ENCODE data around the gene TMEM209. TPM values are rescaled to one million over a fixed set of nuclear protein-coding genes. Genes with fewer than 3 reads are reported as not detected.

TMEM209 gene
- total and polyA plus RNA-seq, 9 donors, result 7.6 to 26.1 (median 14.9) TPM

DNA sequence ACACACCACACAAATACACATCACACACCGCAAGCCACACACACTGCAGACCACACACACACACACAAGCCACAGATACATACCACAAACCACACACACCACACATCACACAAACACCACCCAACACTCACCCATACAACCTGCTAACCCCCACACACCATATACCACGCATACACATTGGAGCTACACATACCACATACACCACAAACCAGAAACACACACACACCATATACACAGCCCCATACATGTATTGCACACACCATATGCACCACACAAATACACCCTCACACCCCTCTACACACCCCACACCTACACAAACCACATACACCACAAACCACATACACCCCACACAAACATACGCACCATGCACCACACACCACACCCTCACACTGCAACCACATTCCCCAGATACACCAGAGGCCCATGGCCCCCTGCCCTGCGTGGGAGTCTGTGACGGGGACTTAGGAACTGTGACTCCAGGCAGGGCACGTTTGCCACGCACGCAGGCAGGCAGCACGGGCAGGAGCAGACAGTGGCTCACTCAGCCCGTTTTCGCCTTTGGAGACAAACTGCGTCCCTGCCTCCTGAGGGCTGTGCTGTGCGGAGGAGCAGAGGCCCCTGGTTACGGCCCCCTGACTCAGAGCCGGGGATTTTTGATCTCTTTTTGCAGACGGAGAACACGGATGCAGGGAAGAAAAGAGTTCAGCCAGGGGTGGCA lies 52.6 kb downstream of the TMEM209 start:
- no peak for DNase-seq
- H3K4me1 ChIP-seq (ENCODE audit: insufficient read depth), result peaks cover 2% of the 10 kb centered on the region
- H3K9me3 ChIP-seq, result no peaks in the 10 kb centered on the region
- no peaks in the 10 kb centered on the region for H3K27me3 ChIP-seq
- TF ChIP-seq CTCF (IDR thresholded peaks at IDR 0.05) (no peak), POLR2A (IDR thresholded peaks at IDR 0.05) (no peak), EP300 (IDR thresholded peaks at IDR 0.05) (no peak)
- intact Hi-C loops (cut with DNase I), result no loop called here
- 41 to 42% (median 41%) methylated on average over 17 of the region's 17 CpGs for WGBS, 3 donors
- no peak overlapping the region for H3K4me3 ChIP-seq
- H3K27ac ChIP-seq, result no peak overlapping the region
- H3K36me3 ChIP-seq, result no peaks in the 10 kb centered on the region

- DNase-seq, result no peak
- H3K9me3 ChIP-seq, result no peaks in the 10 kb centered on the region
- no peaks in the 10 kb centered on the region for H3K36me3 ChIP-seq
- H3K4me3 ChIP-seq, result no peak overlapping the region
- peaks cover 2% of the 10 kb centered on the region for H3K4me1 ChIP-seq (ENCODE audit: insufficient read depth)
- no peaks in the 10 kb centered on the region for H3K27me3 ChIP-seq
- 84 to 97% (median 85%) methylated on average over 5 of the region's 5 CpGs for WGBS, 3 donors
- intact Hi-C loops (cut with DNase I), result no loop called here
- TF ChIP-seq POLR2A (IDR thresholded peaks at IDR 0.05), result no peak
- no peak for TF ChIP-seq EP300 (IDR thresholded peaks at IDR 0.05)
- TF ChIP-seq CTCF (IDR thresholded peaks at IDR 0.05), result no peak
- H3K27ac ChIP-seq, result no peak overlapping the region
Observed at GRCh38 chr7:130151591-130152492, 53.4 kb downstream of the TMEM209 start.

- Histone ChIP-seq H3K4me3 (no peak overlapping the region), H3K27me3 (no peaks in the 10 kb centered on the region), H3K9me3 (no peaks in the 10 kb centered on the region), H3K4me1 (ENCODE audit: insufficient read depth) (peaks cover 2% of the 10 kb centered on the region), H3K27ac (no peak overlapping the region), H3K36me3 (no peaks in the 10 kb centered on the region)
- no peak for DNase-seq
- intact Hi-C loops (cut with DNase I), result no loop called here
- 97% methylated on average over 11 of the region's 11 CpGs for WGBS, 3 donors
- TF ChIP-seq CTCF (IDR thresholded peaks at IDR 0.05) (no peak), POLR2A (IDR thresholded peaks at IDR 0.05) (no peak), EP300 (IDR thresholded peaks at IDR 0.05) (no peak)
Observed at GRCh38 chr7:130150587-130150986, 54.6 kb downstream of the TMEM209 start.

GRCh38 chr7:130149281-130150139 lies 55.7 kb downstream of the TMEM209 start:
- DNase-seq, result no peak
- intact Hi-C loops (cut with DNase I), result no loop called here

More at GRCh38 chr7:130149281-130150139, 55.7 kb downstream of the TMEM209 start:
- Histone ChIP-seq H3K27me3 (no peaks in the 10 kb centered on the region), H3K4me3 (no peak overlapping the region), H3K4me1 (ENCODE audit: insufficient read depth) (peaks cover under 1% of the 10 kb centered on the region), H3K36me3 (no peaks in the 10 kb centered on the region), H3K27ac (no peak overlapping the region), H3K9me3 (no peaks in the 10 kb centered on the region)
- 77 to 82% (median 80%) methylated on average over 20 of the region's 20 CpGs for WGBS, 3 donors
- TF ChIP-seq EP300 (IDR thresholded peaks at IDR 0.05), result no peak
- TF ChIP-seq CTCF (IDR thresholded peaks at IDR 0.05), result no peak
- TF ChIP-seq POLR2A (IDR thresholded peaks at IDR 0.05), result no peak
